HL-60 (cell line): ENCODE measurements around the gene GARRE1.

Source experiments
- DNase-seq, 2 experiments: peaks; one replicate each; pipeline ENCODE4 v3.0.0-alpha.2; 2010 to 2020; ENCODE audit warnings: low read depth in 1 of 2, low spot score in 1 of 2
- H3K27ac ChIP-seq: fragments of 250-450 bp; sonication (Bioruptor Pico); replicated peaks from 2 replicates; pipeline ENCODE4 v1.5.1; 2020; ENCODE audit warnings: mild to moderate bottlenecking, moderate library complexity
- H3K27me3 ChIP-seq: fragments of 250-450 bp; sonication (Bioruptor Pico); 2 replicates; pipeline ENCODE4 v1.5.1; 2021; ENCODE audit warnings: mild to moderate bottlenecking, moderate library complexity; ENCODE audit not compliant: insufficient read depth, poor library complexity, severe bottlenecking
- H3K4me3 ChIP-seq: replicated peaks from 2 replicates; pipeline ENCODE4 v1.5.1; 2011; ENCODE audit warnings: mild to moderate bottlenecking, control low read depth, low read length; ENCODE audit not compliant: insufficient read depth
- GABPA ChIP-seq: IDR thresholded peaks from 2 replicates; pipeline ENCODE4 v1.6.1; 2012; ENCODE audit warnings: low read depth
- POLR2AphosphoS5 ChIP-seq: IDR thresholded peaks from 2 replicates; pipeline ENCODE4 v1.6.1; 2012; ENCODE audit warnings: low read depth
- SPI1 ChIP-seq: IDR thresholded peaks from 2 replicates; pipeline ENCODE4 v1.6.1; 2012; ENCODE audit warnings: low read depth, mild to moderate bottlenecking, borderline replicate concordance
- TF ChIP-seq, protein P1 (sequence below): IDR thresholded peaks from 2 replicates; pipeline ENCODE4 v1.6.1; 2012; ENCODE audit warnings: low read depth; ENCODE audit not compliant: insufficient replicate concordance
- TF ChIP-seq, protein P2 (sequence below): IDR thresholded peaks from one replicate; pipeline ENCODE4 v1.5.1; 2011; ENCODE audit warnings: low read length, control low read depth, inconsistent platforms; ENCODE audit not compliant: insufficient read depth

GARRE1 gene

DNA sequence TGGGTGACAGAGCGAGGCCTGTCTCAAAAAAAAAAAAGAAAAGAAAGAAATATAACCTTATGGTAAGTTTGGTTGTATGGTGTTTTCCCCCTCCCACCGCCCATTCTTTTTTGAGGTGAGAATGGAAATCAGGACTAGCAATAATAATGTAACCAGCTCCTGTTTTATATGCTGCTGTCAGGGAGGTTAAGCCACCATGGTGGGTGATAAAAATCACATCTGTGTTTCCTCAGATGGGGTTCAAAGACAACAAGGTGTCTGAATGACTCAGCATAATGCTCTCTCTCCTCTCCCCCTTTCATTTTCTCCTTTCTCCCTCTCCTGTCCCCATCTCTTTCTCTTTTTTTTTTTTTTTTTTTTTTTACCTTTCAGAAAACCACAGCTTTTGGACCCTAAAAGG, 28.3 kb upstream of the GARRE1 start:
- TF ChIP-seq SPI1 (no peak), POLR2AphosphoS5 (no peak), GABPA (no peak)
- TF ChIP-seq, protein P1, sequence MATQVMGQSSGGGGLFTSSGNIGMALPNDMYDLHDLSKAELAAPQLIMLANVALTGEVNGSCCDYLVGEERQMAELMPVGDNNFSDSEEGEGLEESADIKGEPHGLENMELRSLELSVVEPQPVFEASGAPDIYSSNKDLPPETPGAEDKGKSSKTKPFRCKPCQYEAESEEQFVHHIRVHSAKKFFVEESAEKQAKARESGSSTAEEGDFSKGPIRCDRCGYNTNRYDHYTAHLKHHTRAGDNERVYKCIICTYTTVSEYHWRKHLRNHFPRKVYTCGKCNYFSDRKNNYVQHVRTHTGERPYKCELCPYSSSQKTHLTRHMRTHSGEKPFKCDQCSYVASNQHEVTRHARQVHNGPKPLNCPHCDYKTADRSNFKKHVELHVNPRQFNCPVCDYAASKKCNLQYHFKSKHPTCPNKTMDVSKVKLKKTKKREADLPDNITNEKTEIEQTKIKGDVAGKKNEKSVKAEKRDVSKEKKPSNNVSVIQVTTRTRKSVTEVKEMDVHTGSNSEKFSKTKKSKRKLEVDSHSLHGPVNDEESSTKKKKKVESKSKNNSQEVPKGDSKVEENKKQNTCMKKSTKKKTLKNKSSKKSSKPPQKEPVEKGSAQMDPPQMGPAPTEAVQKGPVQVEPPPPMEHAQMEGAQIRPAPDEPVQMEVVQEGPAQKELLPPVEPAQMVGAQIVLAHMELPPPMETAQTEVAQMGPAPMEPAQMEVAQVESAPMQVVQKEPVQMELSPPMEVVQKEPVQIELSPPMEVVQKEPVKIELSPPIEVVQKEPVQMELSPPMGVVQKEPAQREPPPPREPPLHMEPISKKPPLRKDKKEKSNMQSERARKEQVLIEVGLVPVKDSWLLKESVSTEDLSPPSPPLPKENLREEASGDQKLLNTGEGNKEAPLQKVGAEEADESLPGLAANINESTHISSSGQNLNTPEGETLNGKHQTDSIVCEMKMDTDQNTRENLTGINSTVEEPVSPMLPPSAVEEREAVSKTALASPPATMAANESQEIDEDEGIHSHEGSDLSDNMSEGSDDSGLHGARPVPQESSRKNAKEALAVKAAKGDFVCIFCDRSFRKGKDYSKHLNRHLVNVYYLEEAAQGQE, result no peak
- TF ChIP-seq, protein P2, sequence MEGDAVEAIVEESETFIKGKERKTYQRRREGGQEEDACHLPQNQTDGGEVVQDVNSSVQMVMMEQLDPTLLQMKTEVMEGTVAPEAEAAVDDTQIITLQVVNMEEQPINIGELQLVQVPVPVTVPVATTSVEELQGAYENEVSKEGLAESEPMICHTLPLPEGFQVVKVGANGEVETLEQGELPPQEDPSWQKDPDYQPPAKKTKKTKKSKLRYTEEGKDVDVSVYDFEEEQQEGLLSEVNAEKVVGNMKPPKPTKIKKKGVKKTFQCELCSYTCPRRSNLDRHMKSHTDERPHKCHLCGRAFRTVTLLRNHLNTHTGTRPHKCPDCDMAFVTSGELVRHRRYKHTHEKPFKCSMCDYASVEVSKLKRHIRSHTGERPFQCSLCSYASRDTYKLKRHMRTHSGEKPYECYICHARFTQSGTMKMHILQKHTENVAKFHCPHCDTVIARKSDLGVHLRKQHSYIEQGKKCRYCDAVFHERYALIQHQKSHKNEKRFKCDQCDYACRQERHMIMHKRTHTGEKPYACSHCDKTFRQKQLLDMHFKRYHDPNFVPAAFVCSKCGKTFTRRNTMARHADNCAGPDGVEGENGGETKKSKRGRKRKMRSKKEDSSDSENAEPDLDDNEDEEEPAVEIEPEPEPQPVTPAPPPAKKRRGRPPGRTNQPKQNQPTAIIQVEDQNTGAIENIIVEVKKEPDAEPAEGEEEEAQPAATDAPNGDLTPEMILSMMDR, result no peak
- no peak overlapping the region for H3K27ac ChIP-seq
- no peak overlapping the region for H3K4me3 ChIP-seq
- DNase-seq, result no peak
- no peaks in the 10 kb centered on the region for H3K27me3 ChIP-seq

DNA sequence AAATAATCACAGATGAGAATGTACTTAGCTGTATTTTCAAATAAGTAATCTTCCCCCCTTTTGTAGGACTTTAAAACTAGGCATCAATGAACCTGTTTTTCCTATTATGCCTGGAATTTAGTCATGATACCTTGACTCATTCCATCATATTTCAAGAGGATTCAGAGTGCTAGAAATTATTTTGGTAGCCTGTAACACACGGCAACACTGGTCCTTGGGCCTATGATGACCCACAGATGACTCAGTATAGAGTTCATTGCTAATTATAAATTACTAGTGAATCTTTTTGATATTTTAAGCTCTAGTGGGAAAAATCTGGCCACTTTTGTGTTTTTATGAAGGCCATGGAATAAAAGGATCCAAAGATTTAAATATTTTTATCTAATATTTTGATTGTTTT, 26.0 kb upstream of the GARRE1 start:
- Histone ChIP-seq H3K4me3 (no peak overlapping the region), H3K27me3 (no peaks in the 10 kb centered on the region), H3K27ac (no peak overlapping the region)
- TF ChIP-seq SPI1 (no peak), GABPA (no peak), POLR2AphosphoS5 (no peak)
- TF ChIP-seq, protein P2, result no peak
- TF ChIP-seq, protein P1, result no peak
- no peak for DNase-seq

DNA sequence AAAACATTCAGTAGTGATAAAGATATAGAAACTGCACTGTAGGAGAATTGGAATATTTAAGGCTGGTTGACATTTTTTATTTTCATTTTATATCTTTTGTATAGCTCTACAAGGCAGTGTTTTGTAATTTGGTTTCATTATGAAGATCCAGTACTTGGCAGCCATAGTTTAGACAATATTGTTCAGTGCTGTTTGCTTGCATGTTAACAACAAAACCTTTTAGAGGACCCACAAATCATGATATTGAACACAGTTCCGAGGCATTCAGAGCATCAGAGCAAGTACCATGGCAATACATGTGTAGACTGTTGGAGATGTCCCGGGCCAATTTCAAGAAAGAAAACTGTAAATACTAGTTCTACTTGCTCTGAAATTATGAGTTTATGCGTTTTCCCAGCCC, 25.6 kb upstream of the GARRE1 start:
- H3K27ac ChIP-seq, result no peak overlapping the region
- H3K27me3 ChIP-seq, result no peaks in the 10 kb centered on the region
- no peak for DNase-seq
- no peak overlapping the region for H3K4me3 ChIP-seq
- TF ChIP-seq GABPA, result no peak
- TF ChIP-seq SPI1, result no peak
- TF ChIP-seq POLR2AphosphoS5, result no peak
- TF ChIP-seq, protein P1, result no peak
- TF ChIP-seq, protein P2, result no peak
